Activated naive CD8-positive, alpha-beta T cell treated with anti-CD3 and anti-CD28 coated beads, Interleukin-2, amount 50 U/mL, for 24 hours (primary cell): ENCODE measurements around the gene LTC4S.

Source experiments
- ATAC-seq: fragments of 150-1000 bp; cut with Tn5 transposase; one replicate; pipeline ENCODE4 v1.10.0; 2021
- DNase-seq: peaks from one replicate; pipeline ENCODE4 v3.0.0; 2021
- H3K27ac Mint-ChIP-seq: one replicate; pipeline ENCODE4 v1.8.0; 2021; ENCODE audit warnings: mild to moderate bottlenecking, mixed read lengths
- H3K27me3 Mint-ChIP-seq: one replicate; pipeline ENCODE4 v1.8.0; 2021; ENCODE audit warnings: mixed read lengths
- H3K36me3 Mint-ChIP-seq: one replicate; pipeline ENCODE4 v1.8.0; 2021; ENCODE audit warnings: low read depth, mixed read lengths
- H3K4me1 Mint-ChIP-seq: one replicate; pipeline ENCODE4 v1.8.0; 2021; ENCODE audit warnings: mixed read lengths
- H3K4me3 Mint-ChIP-seq: one replicate; pipeline ENCODE4 v1.8.0; 2021; ENCODE audit warnings: mild to moderate bottlenecking, moderate library complexity, mixed read lengths
- H3K9me3 Mint-ChIP-seq: one replicate; pipeline ENCODE4 v1.8.0; 2021; ENCODE audit warnings: mixed read lengths

LTC4S gene

DNA sequence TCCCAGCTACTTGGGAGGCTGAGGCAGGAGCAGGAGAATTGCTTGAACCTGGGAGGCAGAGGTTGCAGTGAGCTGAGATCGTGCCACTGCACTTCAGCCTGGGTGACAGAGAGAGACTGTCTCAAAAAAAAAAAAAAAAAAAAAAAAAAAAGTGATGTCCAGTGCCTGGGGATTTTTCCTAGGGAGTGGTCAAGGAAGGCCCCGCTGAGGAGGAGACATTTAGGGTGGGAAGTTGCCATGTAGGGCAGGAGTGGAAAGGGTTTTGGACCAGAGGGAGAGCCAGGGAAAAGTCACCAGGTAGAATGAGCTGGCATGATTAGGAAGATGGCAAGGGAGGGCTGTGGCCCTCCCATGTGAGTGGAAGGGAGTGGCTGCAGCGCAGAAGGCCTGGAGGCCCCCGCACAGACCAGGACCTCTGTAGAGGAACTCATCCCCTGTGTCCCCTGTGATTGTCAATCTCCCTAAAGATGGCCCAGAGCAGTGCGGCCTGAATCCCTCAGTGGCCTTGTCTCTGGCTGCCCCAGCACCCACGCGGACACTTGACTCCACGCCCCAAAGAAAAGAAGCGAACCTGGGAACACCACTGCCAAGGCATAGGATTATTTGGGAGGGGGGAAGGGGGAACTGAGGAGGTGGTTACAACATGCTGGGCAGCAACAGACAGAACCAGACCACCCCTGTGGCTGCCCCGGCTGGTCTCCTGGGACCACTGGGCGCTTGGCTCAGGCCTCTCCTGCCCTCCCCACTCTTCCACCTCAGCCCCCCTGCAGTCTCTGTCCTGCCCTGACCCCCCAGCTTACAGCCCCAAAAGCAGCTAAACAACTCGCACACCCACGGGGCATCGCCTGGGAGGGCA, 24.3 kb downstream of the LTC4S start:
- Mint-ChIP-seq H3K4me3 (peak overlapping the region; percentile 74), H3K9me3 (no peaks in the 10 kb centered on the region), H3K27ac (peak overlapping the region; percentile 78), H3K27me3 (no peaks in the 10 kb centered on the region), H3K36me3 (peaks cover 17% of the 10 kb centered on the region), H3K4me1 (peaks cover 43% of the 10 kb centered on the region)
- no peak for ATAC-seq
- DNase-seq = no peak

DNA sequence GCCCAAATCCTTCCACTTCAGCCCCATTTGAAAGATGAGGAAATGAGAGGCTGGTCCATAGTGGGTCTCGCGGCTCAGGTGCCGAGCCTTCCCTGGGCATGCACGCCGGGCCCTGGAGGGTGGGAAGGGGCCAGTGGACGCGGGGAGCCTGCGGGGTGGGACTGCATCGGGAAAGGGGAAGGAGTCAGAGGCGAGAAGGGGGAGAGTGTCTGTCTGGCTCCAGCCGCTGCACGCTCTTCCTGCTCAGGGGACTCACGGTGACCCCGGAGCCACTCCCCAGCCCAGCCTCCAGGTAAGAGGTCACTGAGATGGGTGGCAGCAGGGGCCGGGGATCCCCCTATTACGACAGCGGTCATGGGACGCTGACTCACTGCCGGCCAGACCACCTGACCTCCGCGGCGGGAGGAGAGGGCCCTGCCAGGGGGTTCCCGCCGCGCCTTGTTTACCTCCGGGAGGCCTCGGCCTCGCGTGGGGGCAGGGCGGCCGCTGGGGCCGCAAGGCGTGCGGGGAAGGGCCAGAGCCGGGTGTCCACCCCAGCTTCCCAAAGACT, 25.0 kb downstream of the LTC4S start:
- H3K27ac Mint-ChIP-seq = peak overlapping the region; percentile 78
- DNase-seq = peak; percentile 91
- peak overlapping the region; percentile 74 for H3K4me3 Mint-ChIP-seq
- peak; percentile 70 for ATAC-seq
- H3K27me3 Mint-ChIP-seq = no peaks in the 10 kb centered on the region
- H3K4me1 Mint-ChIP-seq = peaks cover 45% of the 10 kb centered on the region
- H3K9me3 Mint-ChIP-seq = no peaks in the 10 kb centered on the region
- H3K36me3 Mint-ChIP-seq = peaks cover 20% of the 10 kb centered on the region

DNA sequence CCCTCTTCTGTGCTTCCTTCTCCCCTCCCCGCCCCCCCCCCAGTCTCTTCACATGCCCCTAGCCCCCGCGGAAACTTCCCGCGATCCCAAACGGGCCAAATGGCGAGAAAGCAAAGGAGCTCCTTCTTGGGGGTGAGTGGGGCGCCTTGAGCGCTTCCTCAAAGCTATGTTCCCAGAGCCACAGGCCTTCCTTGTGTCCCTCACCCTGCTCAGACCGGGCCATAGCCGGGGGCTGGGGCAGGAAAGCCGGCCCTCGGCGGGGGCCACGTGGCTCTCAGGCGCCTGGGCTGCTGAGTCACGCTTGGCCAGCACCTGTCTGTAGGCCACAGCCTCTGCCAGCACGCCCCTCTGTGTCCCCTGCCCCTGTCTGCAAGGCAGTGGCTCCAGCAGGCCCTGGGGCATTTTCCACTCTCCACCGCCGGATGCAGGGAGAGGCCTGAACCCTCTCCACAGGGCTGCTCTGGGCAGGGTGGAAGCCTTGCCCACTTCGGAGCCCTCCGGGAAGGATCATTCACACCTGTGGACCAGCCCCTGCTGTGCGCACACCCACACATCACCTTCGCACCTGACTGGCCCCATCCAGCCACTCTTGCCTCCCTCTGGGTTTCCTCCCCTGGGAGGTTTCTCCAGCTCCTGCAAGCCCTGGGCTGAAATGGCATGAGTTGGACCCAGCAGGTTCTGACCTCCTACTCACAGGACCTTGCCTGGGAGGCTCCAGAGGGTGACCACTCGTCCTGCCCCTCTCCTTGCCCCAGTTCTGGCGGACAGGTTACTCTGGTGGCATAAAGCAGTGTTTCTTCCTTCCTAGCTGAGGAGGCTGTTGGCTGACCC, 25.7 kb downstream of the LTC4S start:
- peaks cover 46% of the 10 kb centered on the region for H3K4me1 Mint-ChIP-seq

GRCh38 chr5:179820127-179820482, 26.3 kb downstream of the LTC4S start:
- Mint-ChIP-seq H3K36me3 (peaks cover 27% of the 10 kb centered on the region), H3K4me1 (peaks cover 48% of the 10 kb centered on the region), H3K27ac (peak overlapping the region; percentile 84), H3K4me3 (peak overlapping the region; percentile 88), H3K9me3 (no peaks in the 10 kb centered on the region), H3K27me3 (no peaks in the 10 kb centered on the region)
- DNase-seq (no peak), ATAC-seq (no peak)

More for the DNA sequence above, 25.7 kb downstream of the LTC4S start:
- Mint-ChIP-seq H3K4me3 (peak overlapping the region; percentile 88), H3K27me3 (no peaks in the 10 kb centered on the region), H3K36me3 (peaks cover 21% of the 10 kb centered on the region), H3K27ac (peak overlapping the region; percentile 84), H3K9me3 (no peaks in the 10 kb centered on the region)
- DNase-seq (peak; percentile 64), ATAC-seq (peak; percentile 16)

DNA sequence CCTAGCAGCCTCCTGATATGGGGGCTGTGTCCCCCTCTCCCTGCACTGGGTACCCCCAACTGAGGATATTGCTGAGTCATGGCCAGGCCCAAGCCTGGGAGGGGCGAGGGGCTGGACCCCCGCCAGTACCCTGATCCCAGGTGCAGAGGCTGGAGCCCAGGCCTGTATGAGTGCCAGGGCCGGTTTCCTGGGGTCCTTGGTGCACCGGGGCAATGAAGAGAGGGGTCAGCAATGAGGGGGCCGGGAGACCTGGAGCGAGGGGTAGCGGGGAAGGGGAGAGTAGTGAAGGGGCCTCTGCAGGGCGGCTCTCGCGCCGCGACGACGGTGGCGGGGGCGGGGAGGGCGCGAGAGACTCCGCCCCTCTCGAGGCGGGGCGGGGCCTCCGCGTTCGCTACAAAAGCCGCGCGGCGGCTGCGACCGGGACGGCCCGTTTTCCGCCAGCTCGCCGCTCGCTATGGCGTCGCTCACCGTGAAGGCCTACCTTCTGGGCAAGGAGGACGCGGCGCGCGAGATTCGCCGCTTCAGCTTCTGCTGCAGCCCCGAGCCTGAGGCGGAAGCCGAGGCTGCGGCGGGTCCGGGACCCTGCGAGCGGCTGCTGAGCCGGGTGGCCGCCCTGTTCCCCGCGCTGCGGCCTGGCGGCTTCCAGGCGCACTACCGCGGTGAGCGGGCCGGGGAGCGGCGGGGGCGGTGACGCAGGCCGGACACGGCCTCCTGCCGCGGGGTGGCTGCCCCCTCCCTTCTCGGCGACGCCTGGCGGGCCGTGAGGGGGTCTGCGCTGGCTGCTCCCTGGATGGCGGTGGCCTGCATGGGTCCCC, 26.9 kb downstream of the LTC4S start, which contains the start of gene SQSTM1:
Gene SQSTM1 (plus strand): TSS at position 423 of the 815 bp plus-strand sequence. CDS start 32 bp downstream, at position 455.
- peak within 1 kb of the TSS; percentile 87 for H3K27ac Mint-ChIP-seq
- peaks cover 50% of the 10 kb centered on the region for H3K4me1 Mint-ChIP-seq
- no peaks in the 10 kb centered on the region for H3K27me3 Mint-ChIP-seq
- H3K36me3 Mint-ChIP-seq = peaks cover 31% of the 10 kb centered on the region
- DNase-seq = peak; percentile 87
- H3K4me3 Mint-ChIP-seq = peak within 1 kb of the TSS; percentile 88
- ATAC-seq = peak; percentile 31
- no peaks in the 10 kb centered on the region for H3K9me3 Mint-ChIP-seq

GRCh38 chr5:179821298-179822058, 27.7 kb downstream of the LTC4S start:
- Mint-ChIP-seq H3K36me3 (peaks cover 33% of the 10 kb centered on the region), H3K27me3 (no peaks in the 10 kb centered on the region), H3K4me1 (peaks cover 50% of the 10 kb centered on the region), H3K27ac (peak overlapping the region; percentile 87), H3K4me3 (peak overlapping the region; percentile 88), H3K9me3 (no peaks in the 10 kb centered on the region)
- peak; percentile 88 for DNase-seq
- peak; percentile 71 for ATAC-seq

DNA sequence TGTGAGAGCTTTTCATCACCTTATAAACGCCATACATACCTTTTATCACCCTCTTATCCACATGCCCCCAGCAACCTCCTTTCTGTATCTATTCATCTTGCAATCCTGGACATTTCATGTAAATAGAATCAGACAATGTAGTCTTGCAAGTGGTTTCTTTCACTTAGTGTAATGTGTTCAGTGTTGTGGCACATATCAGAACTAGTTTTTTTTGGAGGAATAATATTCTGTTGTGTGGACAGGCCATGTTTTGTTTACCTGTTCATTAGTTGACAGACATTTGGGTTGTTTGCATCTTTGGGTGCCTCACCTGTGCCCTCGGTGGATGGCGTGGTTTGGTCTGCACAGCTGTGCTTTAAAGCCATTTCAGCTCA, 28.3 kb downstream of the LTC4S start:
- ATAC-seq = no peak
- no peaks in the 10 kb centered on the region for H3K9me3 Mint-ChIP-seq
- H3K36me3 Mint-ChIP-seq = peaks cover 37% of the 10 kb centered on the region
- H3K27me3 Mint-ChIP-seq = no peaks in the 10 kb centered on the region
- H3K4me3 Mint-ChIP-seq = peak overlapping the region; percentile 88
- H3K27ac Mint-ChIP-seq = peak overlapping the region; percentile 87
- DNase-seq = no peak
- H3K4me1 Mint-ChIP-seq = peaks cover 54% of the 10 kb centered on the region

DNA sequence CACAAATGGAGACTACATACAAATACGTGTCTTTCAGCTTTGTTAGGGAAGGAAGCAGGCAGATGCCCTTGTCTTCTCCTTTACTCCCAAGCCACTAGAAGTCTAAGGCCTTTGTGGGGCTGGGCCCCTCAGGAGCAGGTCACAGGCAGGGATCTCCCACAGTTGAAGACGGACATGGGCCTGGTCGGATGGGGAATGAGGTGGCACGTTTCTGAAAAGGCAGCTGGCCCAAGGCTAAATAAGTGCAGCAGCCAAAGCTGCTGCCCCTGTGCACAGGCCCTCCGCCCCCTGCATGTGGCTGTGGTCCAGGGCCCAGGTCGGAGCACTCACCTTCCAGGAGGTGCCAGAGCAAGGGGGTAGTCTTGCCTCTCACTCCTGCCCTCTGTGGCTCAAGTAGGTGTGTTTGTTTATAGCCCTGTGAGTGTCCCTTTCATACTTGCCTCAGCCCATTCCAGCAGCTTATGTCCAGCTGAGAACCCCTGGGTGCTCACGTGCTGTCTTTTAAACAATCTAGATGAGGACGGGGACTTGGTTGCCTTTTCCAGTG, 28.7 kb downstream of the LTC4S start:
- Mint-ChIP-seq H3K36me3 (peaks cover 40% of the 10 kb centered on the region), H3K4me1 (peaks cover 57% of the 10 kb centered on the region), H3K9me3 (no peaks in the 10 kb centered on the region), H3K4me3 (peak overlapping the region; percentile 88), H3K27ac (peak overlapping the region; percentile 87), H3K27me3 (no peaks in the 10 kb centered on the region)
- DNase-seq (no peak), ATAC-seq (no peak)

DNA sequence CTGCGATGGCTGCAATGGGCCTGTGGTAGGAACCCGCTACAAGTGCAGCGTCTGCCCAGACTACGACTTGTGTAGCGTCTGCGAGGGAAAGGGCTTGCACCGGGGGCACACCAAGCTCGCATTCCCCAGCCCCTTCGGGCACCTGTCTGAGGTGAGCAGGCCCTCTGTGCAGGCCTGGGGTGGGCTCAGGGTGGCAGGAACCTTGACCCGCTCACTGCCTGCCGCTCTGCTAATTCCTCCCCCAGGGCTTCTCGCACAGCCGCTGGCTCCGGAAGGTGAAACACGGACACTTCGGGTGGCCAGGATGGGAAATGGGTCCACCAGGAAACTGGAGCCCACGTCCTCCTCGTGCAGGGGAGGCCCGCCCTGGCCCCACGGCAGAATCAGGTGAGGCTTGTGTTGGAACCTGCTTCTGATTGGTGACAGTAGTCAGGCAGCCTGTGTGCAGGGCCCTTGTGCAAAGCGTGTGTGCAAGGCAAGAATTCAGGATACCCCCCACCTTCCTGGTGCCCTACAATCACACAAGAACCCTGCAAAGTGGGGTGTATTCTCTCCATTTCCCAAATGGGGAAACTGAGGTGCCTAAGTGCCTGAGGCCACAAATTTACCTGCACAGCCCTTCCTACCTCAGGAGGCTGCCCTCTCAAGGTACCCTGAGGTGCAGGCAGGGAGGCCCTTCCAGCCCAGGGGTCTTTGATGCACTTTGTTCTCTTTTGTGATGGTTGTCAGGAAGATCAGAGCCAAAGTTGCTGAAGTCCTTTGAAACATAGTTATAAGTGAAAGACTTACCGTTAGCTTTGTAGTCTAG, 30.4 kb downstream of the LTC4S start:
- Mint-ChIP-seq H3K4me1 (peaks cover 54% of the 10 kb centered on the region), H3K9me3 (no peaks in the 10 kb centered on the region), H3K4me3 (no peak overlapping the region), H3K36me3 (peaks cover 50% of the 10 kb centered on the region), H3K27ac (no peak overlapping the region), H3K27me3 (no peaks in the 10 kb centered on the region)
- ATAC-seq = no peak
- no peak for DNase-seq

- no peak for DNase-seq
- Mint-ChIP-seq H3K27ac (no peak overlapping the region), H3K4me1 (peaks cover 48% of the 10 kb centered on the region), H3K9me3 (no peaks in the 10 kb centered on the region), H3K27me3 (no peaks in the 10 kb centered on the region), H3K4me3 (no peak overlapping the region), H3K36me3 (peaks cover 55% of the 10 kb centered on the region)
- ATAC-seq = no peak
Observed at GRCh38 chr5:179824745-179825112, 30.9 kb downstream of the LTC4S start.

GRCh38 chr5:179825655-179826182, 31.9 kb downstream of the LTC4S start:
- ATAC-seq = no peak
- no peak overlapping the region for H3K27ac Mint-ChIP-seq
- no peaks in the 10 kb centered on the region for H3K9me3 Mint-ChIP-seq
- no peak for DNase-seq
- no peak overlapping the region for H3K4me3 Mint-ChIP-seq
- H3K4me1 Mint-ChIP-seq = peaks cover 42% of the 10 kb centered on the region
- peaks cover 62% of the 10 kb centered on the region for H3K36me3 Mint-ChIP-seq
- H3K27me3 Mint-ChIP-seq = no peaks in the 10 kb centered on the region

DNA sequence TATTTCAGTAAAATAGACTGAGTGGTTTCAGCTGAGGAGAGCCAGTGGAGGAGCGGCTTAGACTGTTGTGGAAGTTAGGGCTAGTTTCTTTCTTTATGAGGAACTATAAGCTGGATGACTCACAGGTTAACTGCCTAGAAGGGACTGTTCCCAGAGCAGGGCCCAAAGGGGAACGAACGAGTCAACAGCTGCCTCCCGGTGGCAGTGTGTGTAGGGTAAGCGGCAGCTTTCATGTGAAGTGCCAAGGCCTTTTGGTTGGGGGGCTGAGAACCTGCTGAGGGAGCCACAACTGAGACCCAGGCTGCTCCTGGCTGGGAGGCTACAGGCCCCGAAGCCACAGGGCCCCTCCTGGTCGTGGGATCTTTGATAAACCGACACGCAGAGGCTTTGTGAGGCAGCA, 33.9 kb downstream of the LTC4S start:
- peak overlapping the region; percentile 85 for H3K27ac Mint-ChIP-seq
- DNase-seq (peak; percentile 63), ATAC-seq (peak; percentile 98)
- H3K4me3 Mint-ChIP-seq = peak overlapping the region; percentile 45
- H3K36me3 Mint-ChIP-seq = peaks cover 63% of the 10 kb centered on the region
- no peaks in the 10 kb centered on the region for H3K27me3 Mint-ChIP-seq
- peaks cover 31% of the 10 kb centered on the region for H3K4me1 Mint-ChIP-seq
- no peaks in the 10 kb centered on the region for H3K9me3 Mint-ChIP-seq
